Measurements from ENCODE around the gene SLC11A1. TPM values are rescaled to one million over a fixed set of nuclear protein-coding genes. Genes with fewer than 3 reads are reported as not detected.

Gene SLC11A1
- total RNA-seq, 3 donors from 2014 or later (not counting 1 experiment from before 2014, with no cell fraction given): 17.9 to 53.5 (median 35.5) TPM

DNA sequence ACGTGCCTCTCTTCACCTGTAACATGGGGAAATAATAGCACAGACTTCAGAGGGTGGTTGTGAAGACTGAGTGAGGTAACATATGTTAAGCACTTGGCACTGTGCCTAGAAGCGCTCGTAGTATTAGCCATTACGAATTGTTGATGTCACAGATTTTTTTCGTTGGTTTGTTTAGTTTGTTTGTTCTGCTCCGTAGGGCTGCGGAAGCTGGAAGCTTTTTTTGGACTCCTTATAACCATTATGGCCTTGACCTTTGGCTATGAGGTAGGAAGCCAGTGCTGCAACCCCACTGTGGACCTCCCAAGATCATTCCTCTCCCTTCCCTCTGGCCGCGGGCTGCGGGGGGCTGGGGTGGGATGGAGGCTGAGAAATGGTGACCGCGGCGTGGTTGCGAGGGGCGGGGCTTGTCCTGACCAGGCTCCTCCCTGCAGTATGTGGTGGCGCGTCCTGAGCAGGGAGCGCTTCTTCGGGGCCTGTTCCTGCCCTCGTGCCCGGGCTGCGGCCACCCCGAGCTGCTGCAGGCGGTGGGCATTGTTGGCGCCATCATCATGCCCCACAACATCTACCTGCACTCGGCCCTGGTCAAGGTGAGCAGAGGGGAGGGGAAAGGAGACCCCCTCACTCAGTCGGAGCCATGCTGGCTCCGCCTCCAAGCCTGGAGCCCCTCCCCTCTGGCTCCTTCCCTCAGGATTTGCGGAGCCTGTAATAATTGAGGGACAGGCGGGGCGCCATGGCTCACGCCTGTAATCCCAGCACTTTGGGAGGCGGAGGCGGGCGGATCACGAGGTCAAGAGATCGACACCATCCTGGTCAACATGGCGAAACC, 5.5 kb downstream of the SLC11A1 start:
- peak in 1 of 2 donors; percentile 70 for DNase-seq
- H3K36me3 ChIP-seq (ENCODE audit: control insufficient read depth, insufficient read depth, low read length): no peaks in the 10 kb centered on the region
- 33% methylated on average over 33 of the region's 38 CpGs for WGBS (ENCODE audit: insufficient coverage)
- Mint-ChIP-seq H3K4me3 (peak overlapping the region; percentile 17), H3K27ac (peak overlapping the region in 1 of 2 donors; percentile 79), H3K4me1 (peaks cover 7 to 18% of the 10 kb centered on the region in 2 donors), H3K36me3 (no peaks in the 10 kb centered on the region), H3K9me3 (no peaks in the 10 kb centered on the region), H3K27me3 (ENCODE audit: low read depth in 2 of 2) (peaks cover 0 to 2% of the 10 kb centered on the region in 2 donors)
- H3K4me1 ChIP-seq (ENCODE audit: control insufficient read depth, insufficient read depth, low read length): peaks cover 31% of the 10 kb centered on the region
- peaks cover 4% of the 10 kb centered on the region for H3K27me3 ChIP-seq (ENCODE audit: control insufficient read depth, insufficient read depth, low read length)
- H3K4me3 ChIP-seq (ENCODE audit: low read length): no peak overlapping the region
- ATAC-seq: peak; percentile 43 to 71 (median 65)
- TF ChIP-seq, protein P1, sequence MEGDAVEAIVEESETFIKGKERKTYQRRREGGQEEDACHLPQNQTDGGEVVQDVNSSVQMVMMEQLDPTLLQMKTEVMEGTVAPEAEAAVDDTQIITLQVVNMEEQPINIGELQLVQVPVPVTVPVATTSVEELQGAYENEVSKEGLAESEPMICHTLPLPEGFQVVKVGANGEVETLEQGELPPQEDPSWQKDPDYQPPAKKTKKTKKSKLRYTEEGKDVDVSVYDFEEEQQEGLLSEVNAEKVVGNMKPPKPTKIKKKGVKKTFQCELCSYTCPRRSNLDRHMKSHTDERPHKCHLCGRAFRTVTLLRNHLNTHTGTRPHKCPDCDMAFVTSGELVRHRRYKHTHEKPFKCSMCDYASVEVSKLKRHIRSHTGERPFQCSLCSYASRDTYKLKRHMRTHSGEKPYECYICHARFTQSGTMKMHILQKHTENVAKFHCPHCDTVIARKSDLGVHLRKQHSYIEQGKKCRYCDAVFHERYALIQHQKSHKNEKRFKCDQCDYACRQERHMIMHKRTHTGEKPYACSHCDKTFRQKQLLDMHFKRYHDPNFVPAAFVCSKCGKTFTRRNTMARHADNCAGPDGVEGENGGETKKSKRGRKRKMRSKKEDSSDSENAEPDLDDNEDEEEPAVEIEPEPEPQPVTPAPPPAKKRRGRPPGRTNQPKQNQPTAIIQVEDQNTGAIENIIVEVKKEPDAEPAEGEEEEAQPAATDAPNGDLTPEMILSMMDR (IDR thresholded peaks at IDR 0.05): no peak
- no peaks in the 10 kb centered on the region for H3K9me3 ChIP-seq (ENCODE audit: control insufficient read depth, insufficient read depth, low read length)
- intact Hi-C loops (cut with micrococcal nuclease): no loop called here
- H3K27ac ChIP-seq (ENCODE audit: low read length): no peak overlapping the region

GRCh38 chr2:218389333-218390150, 7.5 kb downstream of the SLC11A1 start:
- H3K27ac ChIP-seq (ENCODE audit: low read length): peak overlapping the region; percentile 63
- no peaks in the 10 kb centered on the region for H3K36me3 ChIP-seq (ENCODE audit: control insufficient read depth, insufficient read depth, low read length)
- 55% methylated on average over 17 of the region's 17 CpGs for WGBS (ENCODE audit: insufficient coverage)
- peaks cover 4% of the 10 kb centered on the region for H3K27me3 ChIP-seq (ENCODE audit: control insufficient read depth, insufficient read depth, low read length)
- intact Hi-C loops (cut with micrococcal nuclease): no loop called here
- H3K36me3 Mint-ChIP-seq: no peaks in the 10 kb centered on the region
- no peaks in the 10 kb centered on the region for H3K9me3 Mint-ChIP-seq
- no peaks in the 10 kb centered on the region for H3K9me3 ChIP-seq (ENCODE audit: control insufficient read depth, insufficient read depth, low read length)
- peak overlapping the region in 1 of 2 donors; percentile 66 for H3K27ac Mint-ChIP-seq
- ATAC-seq: peak in 1 of 3 donors; percentile 13
- TF ChIP-seq, protein P1 (IDR thresholded peaks at IDR 0.05): no peak
- H3K4me1 ChIP-seq (ENCODE audit: control insufficient read depth, insufficient read depth, low read length): peaks cover 47% of the 10 kb centered on the region
- H3K27me3 Mint-ChIP-seq (ENCODE audit: low read depth in 2 of 2): peaks cover 0 to 2% of the 10 kb centered on the region in 2 donors
- H3K4me1 Mint-ChIP-seq: peaks cover 15 to 36% of the 10 kb centered on the region in 2 donors
- H3K4me3 ChIP-seq (ENCODE audit: low read length): no peak overlapping the region
- H3K4me3 Mint-ChIP-seq: no peak overlapping the region
- DNase-seq: peak in 1 of 2 donors; percentile 5

DNA sequence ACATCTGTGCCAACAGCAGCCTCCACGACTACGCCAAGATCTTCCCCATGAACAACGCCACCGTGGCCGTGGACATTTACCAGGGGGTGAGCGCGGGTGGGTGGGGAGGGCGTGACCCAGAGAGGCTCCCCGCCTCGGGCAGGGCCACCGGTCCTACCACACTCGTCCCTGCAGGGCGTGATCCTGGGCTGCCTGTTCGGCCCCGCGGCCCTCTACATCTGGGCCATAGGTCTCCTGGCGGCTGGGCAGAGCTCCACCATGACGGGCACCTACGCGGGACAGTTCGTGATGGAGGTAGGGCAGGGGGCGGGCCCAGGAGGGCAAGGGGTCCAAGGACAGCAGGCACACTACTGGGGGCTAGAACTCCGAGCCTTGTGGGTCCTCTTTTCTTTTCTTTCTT, 9.1 kb downstream of the SLC11A1 start:
- Mint-ChIP-seq H3K36me3 (no peaks in the 10 kb centered on the region), H3K27me3 (ENCODE audit: low read depth in 2 of 2) (peaks cover 0 to 2% of the 10 kb centered on the region in 2 donors), H3K27ac (no peak overlapping the region), H3K4me3 (no peak overlapping the region), H3K9me3 (no peaks in the 10 kb centered on the region), H3K4me1 (peaks cover 23 to 51% of the 10 kb centered on the region in 2 donors)
- intact Hi-C loops (cut with micrococcal nuclease): no loop called here
- no peaks in the 10 kb centered on the region for H3K9me3 ChIP-seq (ENCODE audit: control insufficient read depth, insufficient read depth, low read length)
- no peak overlapping the region for H3K4me3 ChIP-seq (ENCODE audit: low read length)
- peaks cover 61% of the 10 kb centered on the region for H3K4me1 ChIP-seq (ENCODE audit: control insufficient read depth, insufficient read depth, low read length)
- H3K36me3 ChIP-seq (ENCODE audit: control insufficient read depth, insufficient read depth, low read length): no peaks in the 10 kb centered on the region
- no peak for ATAC-seq
- 96% methylated on average over 23 of the region's 23 CpGs for WGBS (ENCODE audit: insufficient coverage)
- no peak overlapping the region for H3K27ac ChIP-seq (ENCODE audit: low read length)
- DNase-seq: no peak
- peaks cover 4% of the 10 kb centered on the region for H3K27me3 ChIP-seq (ENCODE audit: control insufficient read depth, insufficient read depth, low read length)
- TF ChIP-seq, protein P1 (IDR thresholded peaks at IDR 0.05): no peak
